HG03354 (cell line): ENCODE measurements around the gene HTT.

Source experiments
- ATAC-seq: cut with Tn5 transposase; IDR thresholded peaks from one replicate; pipeline ENCODE4 v1.9.1; 2021; ENCODE audit warnings: mild to moderate bottlenecking; ENCODE audit not compliant: unreplicated experiment, poor library complexity, severe bottlenecking

HTT gene

GRCh38 chr4:3226467-3226866, 152.0 kb downstream of the HTT start:
- no peak for ATAC-seq

DNA sequence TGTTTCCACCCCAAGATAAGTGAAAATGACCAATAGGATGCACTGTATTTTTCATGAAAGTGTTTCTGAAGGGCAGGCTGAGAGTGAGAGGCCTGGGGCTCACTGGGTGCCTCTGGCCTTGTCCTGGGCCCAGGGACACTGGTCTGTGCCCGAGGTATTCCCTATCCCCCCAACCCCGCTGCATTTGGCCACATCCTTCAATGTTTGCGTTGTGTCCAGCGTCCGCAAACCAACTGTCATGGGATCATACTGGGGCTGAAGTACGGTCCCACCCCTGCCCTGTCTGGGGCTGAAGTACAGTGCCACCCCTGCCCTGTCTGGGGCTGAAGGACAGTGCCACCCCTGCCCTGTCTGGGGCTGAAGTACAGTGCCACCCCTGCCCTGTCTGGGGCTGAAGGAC, 152.5 kb downstream of the HTT start:
- ATAC-seq = no peak

GRCh38 chr4:3227878-3228675, 153.6 kb downstream of the HTT start:
- ATAC-seq = no peak

- no peak for ATAC-seq
Measured at GRCh38 chr4:3228881-3229280, 154.4 kb downstream of the HTT start.

DNA sequence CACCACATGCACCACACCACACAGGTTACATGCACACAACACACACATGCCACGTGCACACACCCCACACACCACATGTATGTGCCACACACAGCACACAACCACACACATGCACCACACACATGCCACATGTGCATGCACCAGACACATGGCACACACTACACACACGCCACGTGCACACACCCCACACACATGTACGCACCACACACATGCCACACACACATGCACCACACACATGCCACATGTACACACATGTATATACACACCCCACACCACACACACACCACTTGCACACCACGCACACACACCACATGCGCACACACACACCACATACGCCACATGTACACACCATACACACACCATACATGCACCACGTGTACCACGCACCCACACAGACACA, 154.8 kb downstream of the HTT start:
- ATAC-seq = no peak

- no peak for ATAC-seq
Measured at GRCh38 chr4:3229964-3230363, 155.5 kb downstream of the HTT start.

- ATAC-seq = no peak
Measured at GRCh38 chr4:3231471-3231870, 157.0 kb downstream of the HTT start.

DNA sequence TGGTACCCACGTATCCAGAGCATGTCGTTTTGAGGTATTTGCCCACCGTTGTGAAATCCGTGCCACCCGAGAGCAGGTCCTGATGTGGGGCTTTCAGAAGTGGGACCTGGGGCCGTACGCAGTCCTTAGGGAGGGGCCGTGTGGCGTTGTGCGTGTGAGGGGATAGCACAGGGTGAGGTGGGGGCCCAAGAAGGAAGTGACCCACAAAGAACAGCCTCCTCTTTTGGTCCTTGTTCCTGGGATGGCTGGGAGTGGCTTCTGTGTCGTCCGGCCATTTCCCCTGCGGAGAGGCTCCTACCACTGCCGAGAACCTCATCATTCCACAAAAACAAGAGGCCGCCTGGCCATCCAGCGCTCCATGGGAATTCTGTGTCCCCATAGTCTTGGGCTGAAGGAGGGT, 157.5 kb downstream of the HTT start:
- no peak for ATAC-seq

DNA sequence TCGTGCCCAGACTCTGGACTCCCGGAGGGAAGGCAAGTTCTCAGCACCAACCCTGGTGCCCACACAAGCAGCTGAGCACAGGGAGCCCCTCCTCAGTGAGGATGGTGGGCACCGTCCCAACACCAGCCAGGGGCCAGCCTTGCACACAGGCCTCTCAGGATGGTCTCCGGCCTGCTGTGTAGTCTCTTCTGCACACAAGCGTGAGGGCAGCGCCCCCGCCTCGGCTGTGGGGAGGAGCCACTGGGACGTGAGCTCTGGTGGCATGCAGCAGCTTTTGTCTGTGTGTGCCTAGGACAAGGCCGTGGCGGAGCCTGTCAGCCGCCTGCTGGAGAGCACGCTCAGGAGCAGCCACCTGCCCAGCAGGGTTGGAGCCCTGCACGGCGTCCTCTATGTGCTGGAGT, 158.4 kb downstream of the HTT start:
- no peak for ATAC-seq

DNA sequence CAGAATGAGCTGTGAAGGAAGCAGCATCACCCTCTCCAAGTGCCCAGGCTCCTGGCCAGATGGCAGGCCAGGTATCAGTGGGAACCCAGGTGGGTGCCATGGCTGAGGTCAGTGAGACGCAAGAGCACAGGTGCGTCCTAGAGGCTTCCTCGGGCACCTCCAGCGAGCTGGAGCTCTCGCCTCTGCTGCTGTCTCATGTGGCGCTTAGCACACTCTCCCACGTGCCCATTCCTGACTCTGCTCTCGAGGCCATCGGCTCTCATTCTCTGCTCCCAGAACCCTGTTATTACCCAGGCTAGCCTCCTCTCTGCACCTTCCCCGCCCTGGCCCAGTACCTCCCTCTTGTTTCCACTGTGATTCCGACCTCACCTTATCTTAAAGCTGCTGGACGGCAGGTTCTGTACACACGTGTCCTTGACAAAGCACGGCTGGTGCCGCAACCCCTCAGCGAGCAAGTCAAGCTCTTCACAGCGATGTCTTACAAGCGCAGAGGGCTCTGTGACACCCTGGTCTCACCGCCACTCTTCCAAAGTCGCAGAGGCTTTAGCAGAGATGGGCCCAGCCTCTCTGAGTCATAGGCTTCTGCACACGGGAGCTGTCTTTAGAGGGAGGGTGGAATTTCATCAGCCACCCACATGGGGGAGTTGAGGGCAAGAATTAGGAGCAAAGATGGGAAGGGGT, 159.1 kb downstream of the HTT start:
- no peak for ATAC-seq

- no peak for ATAC-seq
Measured at GRCh38 chr4:3234171-3235029, 159.9 kb downstream of the HTT start.

DNA sequence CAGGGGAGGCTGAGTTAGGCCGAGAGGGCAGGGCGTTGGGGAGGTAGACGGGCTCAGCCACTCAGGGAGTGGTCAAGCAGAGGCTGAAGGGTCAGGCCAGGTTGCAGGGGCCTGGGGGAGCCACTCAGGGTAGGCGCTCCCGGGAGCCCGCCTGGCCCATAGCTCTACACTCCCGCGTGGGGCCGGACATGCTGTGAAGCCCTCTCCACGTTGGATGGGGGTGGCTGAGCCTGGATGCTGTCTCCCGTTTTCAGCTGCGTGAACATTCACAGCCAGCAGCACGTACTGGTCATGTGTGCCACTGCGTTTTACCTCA, 160.5 kb downstream of the HTT start:
- no peak for ATAC-seq

DNA sequence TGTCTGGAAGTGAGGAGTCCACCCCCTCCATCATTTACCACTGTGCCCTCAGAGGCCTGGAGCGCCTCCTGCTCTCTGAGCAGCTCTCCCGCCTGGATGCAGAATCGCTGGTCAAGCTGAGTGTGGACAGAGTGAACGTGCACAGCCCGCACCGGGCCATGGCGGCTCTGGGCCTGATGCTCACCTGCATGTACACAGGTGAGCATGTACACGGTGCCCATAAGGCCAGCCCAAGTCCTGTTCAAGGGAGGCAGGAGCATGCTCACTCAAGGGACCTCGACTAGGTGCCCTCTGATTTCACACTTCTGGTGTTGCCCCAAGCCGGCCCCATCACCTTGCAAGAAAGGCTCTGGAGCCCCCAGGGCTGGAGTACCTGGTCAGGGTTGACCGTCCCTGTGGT, 161.1 kb downstream of the HTT start:
- ATAC-seq = no peak

- ATAC-seq = no peak
Measured at GRCh38 chr4:3236326-3236878, 161.9 kb downstream of the HTT start.

DNA sequence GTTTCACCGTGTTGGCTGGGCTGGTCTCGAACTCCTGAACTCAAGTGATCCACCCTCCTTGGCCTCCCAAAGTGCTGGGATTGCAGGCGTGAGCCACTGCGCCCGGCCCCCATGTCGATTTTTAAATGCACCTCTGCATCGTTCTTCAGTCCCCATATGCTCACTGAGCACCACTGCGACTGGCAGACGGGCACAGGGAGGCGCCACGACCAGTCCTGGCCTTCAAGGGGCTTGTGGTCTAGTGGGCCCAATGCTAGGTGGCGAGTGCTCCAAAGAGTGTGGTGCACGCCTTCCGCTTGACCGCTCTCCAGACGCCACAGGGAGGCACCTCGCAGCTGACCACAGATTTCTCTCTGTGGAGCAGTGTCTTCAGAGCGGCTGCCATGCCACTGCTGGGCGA, 162.8 kb downstream of the HTT start:
- no peak for ATAC-seq

DNA sequence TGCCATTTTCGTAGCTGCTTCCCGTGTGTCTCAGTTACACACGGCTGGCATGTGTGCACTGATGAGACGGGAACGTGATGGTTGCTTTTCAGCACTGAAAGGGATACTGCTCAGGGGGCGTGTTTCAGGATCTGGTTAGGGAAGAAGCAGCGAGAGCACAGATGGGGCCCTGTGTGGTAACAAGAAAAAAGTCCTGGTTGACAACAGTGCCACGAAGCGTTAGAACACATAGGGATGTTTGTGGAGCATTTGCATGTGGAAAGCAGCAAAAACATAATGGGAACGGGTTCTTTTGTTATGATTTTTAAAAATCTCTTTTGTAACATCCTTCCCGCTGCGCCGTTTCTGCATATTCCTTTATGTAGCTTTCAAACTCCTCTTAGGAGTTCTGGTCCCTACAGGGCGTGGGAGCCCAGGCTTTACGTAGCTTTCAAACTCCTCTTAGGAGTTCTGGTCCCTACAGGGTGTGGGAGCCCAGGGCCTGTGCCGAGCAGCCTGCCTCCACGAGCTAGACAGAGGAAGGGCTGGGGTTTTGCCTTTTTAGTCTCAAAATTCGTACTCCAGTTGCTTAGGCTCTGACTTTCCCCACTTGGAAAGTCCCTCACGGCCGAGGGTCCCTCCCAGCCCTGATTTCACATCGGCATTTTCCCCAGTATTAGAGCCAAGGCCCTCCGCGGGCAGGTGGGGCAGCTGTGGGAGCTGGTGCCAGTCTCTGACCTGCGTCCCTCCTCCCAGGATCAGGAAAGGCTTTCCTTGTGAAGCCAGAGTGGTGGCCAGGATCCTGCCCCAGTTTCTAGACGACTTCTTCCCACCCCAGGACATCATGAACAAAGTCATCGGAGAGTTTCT, 163.5 kb downstream of the HTT start:
- no peak for ATAC-seq

GRCh38 chr4:3238721-3239120, 164.2 kb downstream of the HTT start:
- no peak for ATAC-seq

GRCh38 chr4:3239303-3239702, 164.8 kb downstream of the HTT start:
- no peak for ATAC-seq

DNA sequence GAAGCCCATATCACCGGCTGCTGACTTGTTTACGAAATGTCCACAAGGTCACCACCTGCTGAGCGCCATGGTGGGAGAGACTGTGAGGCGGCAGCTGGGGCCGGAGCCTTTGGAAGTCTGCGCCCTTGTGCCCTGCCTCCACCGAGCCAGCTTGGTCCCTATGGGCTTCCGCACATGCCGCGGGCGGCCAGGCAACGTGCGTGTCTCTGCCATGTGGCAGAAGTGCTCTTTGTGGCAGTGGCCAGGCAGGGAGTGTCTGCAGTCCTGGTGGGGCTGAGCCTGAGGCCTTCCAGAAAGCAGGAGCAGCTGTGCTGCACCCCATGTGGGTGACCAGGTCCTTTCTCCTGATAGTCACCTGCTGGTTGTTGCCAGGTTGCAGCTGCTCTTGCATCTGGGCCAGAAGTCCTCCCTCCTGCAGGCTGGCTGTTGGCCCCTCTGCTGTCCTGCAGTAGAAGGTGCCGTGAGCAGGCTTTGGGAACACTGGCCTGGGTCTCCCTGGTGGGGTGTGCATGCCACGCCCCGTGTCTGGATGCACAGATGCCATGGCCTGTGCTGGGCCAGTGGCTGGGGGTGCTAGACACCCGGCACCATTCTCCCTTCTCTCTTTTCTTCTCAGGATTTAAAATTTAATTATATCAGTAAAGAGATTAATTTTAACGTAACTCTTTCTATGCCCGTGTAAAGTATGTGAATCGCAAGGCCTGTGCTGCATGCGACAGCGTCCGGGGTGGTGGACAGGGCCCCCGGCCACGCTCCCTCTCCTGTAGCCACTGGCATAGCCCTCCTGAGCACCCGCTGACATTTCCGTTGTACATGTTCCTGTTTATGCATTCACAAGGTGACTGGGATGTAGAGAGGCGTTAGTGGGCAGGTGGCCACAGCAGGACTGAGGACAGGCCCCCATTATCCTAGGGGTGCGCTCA, 165.8 kb downstream of the HTT start:
- no peak for ATAC-seq
